Heart right ventricle (tissue), 16 donors: Measurements from ENCODE around the gene TTN. TPM values are rescaled to one million over a fixed set of nuclear protein-coding genes. Genes with fewer than 3 reads are reported as not detected.

Experiments
- ATAC-seq, 8 donors: fragments of 200-7000 bp; cut with Tn5 transposase; one replicate each; pipeline ENCODE4 v1.9.1; 2020; ENCODE audit warnings: mild to moderate bottlenecking in 8 of 8, moderate library complexity in 8 of 8, moderate number of reproducible peaks in 1 of 8
- DNase-seq, 2 donors: peaks; one replicate each; pipeline ENCODE4 v3.0.0-alpha.2; 2020
- H3K27ac ChIP-seq, 10 donors: fragments of 200-600 bp; sonication (generic) in 2 of 10; one replicate each; pipeline versions ENCODE4 v1.5.0 to v1.8.0; 2020 to 2022; ENCODE audit warnings: mild to moderate bottlenecking in 3 of 10
- H3K27me3 ChIP-seq, 7 donors: fragments of 200-600 bp; one replicate each; pipeline ENCODE4 v1.8.0; 2021 to 2022; ENCODE audit warnings: mild to moderate bottlenecking in 2 of 7
- H3K36me3 ChIP-seq, 9 donors: fragments of 200-600 bp; sonication (generic) in 1 of 9; one replicate each; pipeline versions ENCODE4 v1.5.0 to v1.8.0; 2020 to 2022; ENCODE audit warnings: mild to moderate bottlenecking in 2 of 9
- H3K4me1 ChIP-seq, 9 donors: fragments of 200-600 bp; sonication (generic) in 1 of 9; one replicate each; pipeline versions ENCODE4 v1.5.0 to v1.8.0; 2020 to 2022; ENCODE audit warnings: mild to moderate bottlenecking in 4 of 9
- H3K4me3 ChIP-seq, 10 donors: fragments of 200-600 bp; sonication (generic) in 2 of 10; one replicate each; pipeline versions ENCODE4 v1.5.0 to v1.8.0; 2020 to 2022; ENCODE audit warnings: mild to moderate bottlenecking in 7 of 10, moderate library complexity in 2 of 10
- H3K9me3 ChIP-seq, 11 donors: fragments of 200-600 bp in 10 of 11; sonication (generic) in 2 of 11; one replicate each; pipeline versions ENCODE4 v1.5.0 to v1.8.0; 2013 to 2022; ENCODE audit warnings: mild to moderate bottlenecking in 2 of 11, control low read depth in 1 of 11, moderate library complexity in 1 of 11
- CTCF ChIP-seq, 9 donors: fragments of 200-600 bp; sonication (generic) in 2 of 9; IDR thresholded peaks; one replicate each; pipeline versions ENCODE4 v1.5.0 to v1.8.0; 2021 to 2022; ENCODE audit warnings: antibody characterized with exemption in 9 of 9, mild to moderate bottlenecking in 5 of 9, moderate library complexity in 1 of 9
- WGBS, 2 donors: extraction: QIAGEN DNeasy Blood & Tissue Kit; methylation state at CpG; one replicate each; pipeline ENCODE4 v1.1.7; 2013; ENCODE audit warnings: inconsistent platforms in 1 of 2; 5-methylcytosine and 5-hydroxymethylcytosine counted together
- intact Hi-C, 10 donors: fragments of 100-400 bp; cut with DNase I; formaldehyde crosslinking; loops; one replicate each; pipeline versions ENCODE4 v1.11.1 to v1.14.2; 2022
- polyA plus RNA-seq, 2 donors: library from polyadenylated mRNA; stranded (reverse); fragments of 200-250 nt; gene quantifications; one replicate each; pipeline ENCODE4 v1.2.3, GENCODE V29; 2013
- total RNA-seq, 10 donors: library from RNA; stranded (reverse); fragmentation: NEBNext Ultra II Directional in 3 of 10; extraction: Animal tissue kit (Norgen Biotek cat#: 25700) in 3 of 10; gene quantifications; one replicate each; pipeline versions ENCODE4 v1.2.1 to v1.2.4, GENCODE V29; 2021 to 2023
- donor health status: Arrhythmogenic right ventricular cardiomyopathy.
- donor health status: ischemic (EF 13 %, LVEDD 7.1; RV severe dilation, severe dysfunction).
- donor health status: healthy with polysubstance abuse.
- donor health status: DM: no; HTN: yes; CAD: no.
- donor health status: DM: no; HTN: no; CAD: no.
- donor health status: ischemic (EF 25% LVEDD 6.9; RV normal size, moderate dysfunction).
- donor health status: ischemic (EF 25% LVEDD 5.7; RV mildly dilated, moderate dysfunction).
- donor health status: healthy.
- donor health status: DM: yes; HTN: yes; CAD: no.
- donor health status: Ischemic cardiomyopathy.
- donor health status: ischemic (EF 35%, LVEDD 5.7; RV mildly dilated, moderate dysfunction).
- donor health status: nonischemic (EF 11% LVEDD 7.7; RV severe dilation, severe dysfunction).
- donor health status: DM: yes; HTN: yes; CAD: no.
- donor health status: PGD.
- donor health status: ischemic (EF 29% LVEDD 5.4; RV normal size, mild dysfunction).
- donor health status: nonischemic (EF 23%, LVEDD 6.1; RV moderate dilation, normal function).

The TTN gene
- total and polyA plus RNA-seq, 12 donors: 65.7 to 4,921 (median 3,636) TPM

GRCh38 chr2:178514664-178515063, 292.6 kb downstream of the TTN start:
- no peak for TF ChIP-seq CTCF (IDR thresholded peaks at IDR 0.05)
- Histone ChIP-seq H3K4me1 (no peaks in the 10 kb centered on the region), H3K9me3 (no peaks in the 10 kb centered on the region), H3K36me3 (peaks cover 0 to 89% (median 15%) of the 10 kb centered on the region in 9 donors), H3K27me3 (no peaks in the 10 kb centered on the region), H3K4me3 (no peak overlapping the region), H3K27ac (no peak overlapping the region)
- 98 to 99% methylated on average over 2 of the region's 2 CpGs for WGBS, 2 donors
- DNase-seq: no peak
- ATAC-seq: no peak
- intact Hi-C loops: no loop called here

GRCh38 chr2:178513876-178514275, 293.3 kb downstream of the TTN start:
- H3K27me3 ChIP-seq: no peaks in the 10 kb centered on the region
- TF ChIP-seq CTCF (IDR thresholded peaks at IDR 0.05): no peak
- 99% methylated on average over 4 of the region's 4 CpGs for WGBS, 2 donors
- intact Hi-C loops: no loop called here
- no peaks in the 10 kb centered on the region for H3K9me3 ChIP-seq
- DNase-seq (no peak), ATAC-seq (no peak)
- H3K4me1 ChIP-seq: no peaks in the 10 kb centered on the region
- H3K27ac ChIP-seq: no peak overlapping the region
- H3K36me3 ChIP-seq: peaks cover 0 to 87% (median 15%) of the 10 kb centered on the region in 9 donors
- no peak overlapping the region for H3K4me3 ChIP-seq

GRCh38 chr2:178512484-178512883, 294.7 kb downstream of the TTN start:
- no peak for ATAC-seq
- DNase-seq: no peak
- WGBS, 2 donors: 99 to 100% methylated on average over 2 of the region's 2 CpGs
- no peak overlapping the region for H3K27ac ChIP-seq
- intact Hi-C loops: no loop called here
- no peak for TF ChIP-seq CTCF (IDR thresholded peaks at IDR 0.05)
- H3K27me3 ChIP-seq: no peaks in the 10 kb centered on the region
- no peak overlapping the region for H3K4me3 ChIP-seq
- no peaks in the 10 kb centered on the region for H3K9me3 ChIP-seq
- no peaks in the 10 kb centered on the region for H3K4me1 ChIP-seq
- peaks cover 0 to 76% (median 6%) of the 10 kb centered on the region in 9 donors for H3K36me3 ChIP-seq

GRCh38 chr2:178510384-178510783, 296.8 kb downstream of the TTN start:
- intact Hi-C loops: no loop called here
- no peak for TF ChIP-seq CTCF (IDR thresholded peaks at IDR 0.05)
- ATAC-seq (peak in 3 of 8 donors; percentile 45 to 83 (median 54)), DNase-seq (no peak)
- H3K4me3 ChIP-seq: no peak overlapping the region
- H3K9me3 ChIP-seq: no peaks in the 10 kb centered on the region
- H3K27me3 ChIP-seq: no peaks in the 10 kb centered on the region
- H3K36me3 ChIP-seq: peaks cover 0 to 85% (median 6%) of the 10 kb centered on the region in 9 donors
- H3K4me1 ChIP-seq: peaks cover 0 to 8% (median 0%) of the 10 kb centered on the region in 9 donors
- WGBS, 2 donors: 74 to 78% methylated on average over 6 of the region's 6 CpGs
- H3K27ac ChIP-seq: no peak overlapping the region
